ENCODE results near the gene OR4P4.

OR4P4 gene

GRCh38 chr11:55634813-55635212, at the start of gene OR4P4:
TSS of gene OR4P4 (plus strand) at chr11:55635113.
- H3K4me3 ChIP-seq (ENCODE audit: low read depth, low read length), result no peak within 1 kb of the TSS
- no peak for DNase-seq (ENCODE audit: low read depth)

GRCh38 chr11:55607545-55607944, 27.4 kb upstream of the OR4P4 start, which contains the start of gene OR4C11:
TSS of gene OR4C11 (minus strand) at chr11:55607645. CDS start at chr11:55604373, 3,272 bp downstream.
- DNase-seq (ENCODE audit: low read depth), result no peak
- no peak within 1 kb of the TSS for H3K4me3 ChIP-seq (ENCODE audit: low read depth, low read length)

GRCh38 chr11:55624531-55624930, 10.4 kb upstream of the OR4P4 start:
- DNase-seq (ENCODE audit: low read depth), result no peak
- H3K4me3 ChIP-seq (ENCODE audit: low read depth, low read length), result no peak overlapping the region

- DNase-seq (ENCODE audit: low read depth), result no peak
- H3K4me3 ChIP-seq (ENCODE audit: low read depth, low read length), result no peak within 1 kb of the TSS
These were observed 13.1 kb downstream of the OR4P4 start, which contains the start of gene OR4S2 for GRCh38 chr11:55648027-55648426. TSS of gene OR4S2 (plus strand) at chr11:55648327. CDS start at chr11:55650904, 2,577 bp downstream.

GRCh38 chr11:55652560-55652959, 17.6 kb downstream of the OR4P4 start:
- DNase-seq (ENCODE audit: low read depth), result no peak
- H3K4me3 ChIP-seq (ENCODE audit: low read depth, low read length), result no peak overlapping the region

- H3K4me3 ChIP-seq (ENCODE audit: low read depth, low read length), result no peak overlapping the region
- DNase-seq (ENCODE audit: low read depth), result no peak
These were observed 20.2 kb downstream of the OR4P4 start for GRCh38 chr11:55655096-55655495.

- H3K4me3 ChIP-seq (ENCODE audit: low read depth, low read length), result no peak overlapping the region
- DNase-seq (ENCODE audit: low read depth), result no peak
These were observed 23.2 kb downstream of the OR4P4 start for GRCh38 chr11:55658031-55658573.

GRCh38 chr11:55658608-55659007, 23.7 kb downstream of the OR4P4 start:
- no peak overlapping the region for H3K4me3 ChIP-seq (ENCODE audit: low read depth, low read length)
- no peak for DNase-seq (ENCODE audit: low read depth)

- DNase-seq (ENCODE audit: low read depth), result no peak
- no peak within 1 kb of the TSS for H3K4me3 ChIP-seq (ENCODE audit: low read depth, low read length)
These were observed 27.0 kb downstream of the OR4P4 start, which contains the start of gene OR4C6 for GRCh38 chr11:55661901-55662300. TSS of gene OR4C6 (plus strand) at chr11:55662201. CDS start at chr11:55665167, 2,966 bp downstream.

- no peak overlapping the region for H3K4me3 ChIP-seq (ENCODE audit: low read depth, low read length)
These were observed 34.5 kb downstream of the OR4P4 start for GRCh38 chr11:55669376-55669775.

GRCh38 chr11:55673860-55674259, 38.9 kb downstream of the OR4P4 start:
- H3K4me3 ChIP-seq (ENCODE audit: low read depth, low read length), result no peak overlapping the region
- no peak for DNase-seq (ENCODE audit: low read depth)

More at GRCh38 chr11:55669376-55669775, 34.5 kb downstream of the OR4P4 start:
- DNase-seq (ENCODE audit: low read depth), result no peak

All from skeletal muscle cell (primary cell).